ENCODE measurements around the gene GNG14.
"Not testable (repeated sequence)": the region's sequence is repeated elsewhere in the genome, so short reads cannot be mapped to it uniquely, and the experiment has no call there.

The GNG14 gene

GRCh38 chr19:12667731-12668302 lies 20.0 kb upstream of the GNG14 start:
- no peak for DNase-seq

GRCh38 chr19:12668346-12668745 lies 19.5 kb upstream of the GNG14 start:
- DNase-seq = no peak

GRCh38 chr19:12668932-12669269 lies 18.9 kb upstream of the GNG14 start:
- no peak for DNase-seq

GRCh38 chr19:12669270-12670158 lies 18.3 kb upstream of the GNG14 start:
- DNase-seq = peak; percentile 95

- DNase-seq = no peak
Measured at GRCh38 chr19:12670159-12670928, 17.5 kb upstream of the GNG14 start.

- no peak for DNase-seq
Measured at GRCh38 chr19:12672744-12673143, 15.1 kb upstream of the GNG14 start.

GRCh38 chr19:12675399-12675798 lies 12.4 kb upstream of the GNG14 start:
- DNase-seq = no peak

- DNase-seq = no peak
Measured at GRCh38 chr19:12675940-12676339, 11.9 kb upstream of the GNG14 start.

GRCh38 chr19:12676384-12676792 lies 11.4 kb upstream of the GNG14 start:
- DNase-seq = peak; percentile 65

GRCh38 chr19:12676928-12677327 lies 10.9 kb upstream of the GNG14 start:
- no peak for DNase-seq

- DNase-seq = not testable (repeated sequence)
Measured at GRCh38 chr19:12678039-12678438, 9.8 kb upstream of the GNG14 start.

- DNase-seq = no peak
Measured at GRCh38 chr19:12680034-12680433, 7.8 kb upstream of the GNG14 start.

GRCh38 chr19:12681074-12681987 lies 6.5 kb upstream of the GNG14 start, which contains the start of gene DHPS:
TSS of gene DHPS (minus strand) at chr19:12681880. CDS start at chr19:12681766, 114 bp downstream.
- peak; percentile 92 for DNase-seq

GRCh38 chr19:12685831-12686230 lies 2.0 kb upstream of the GNG14 start:
- no peak for DNase-seq

GRCh38 chr19:12689012-12689411 lies 1.2 kb downstream of the GNG14 start:
- no peak for DNase-seq

- no peak for DNase-seq
Measured at GRCh38 chr19:12689581-12690216, 1.9 kb downstream of the GNG14 start.

GRCh38 chr19:12692960-12693359 lies 5.2 kb downstream of the GNG14 start:
- DNase-seq = no peak

- no peak for DNase-seq
Measured at GRCh38 chr19:12694641-12695040, 6.8 kb downstream of the GNG14 start.

- DNase-seq = no peak
Measured at GRCh38 chr19:12695096-12695495, 7.3 kb downstream of the GNG14 start.

GRCh38 chr19:12695514-12695913 lies 7.7 kb downstream of the GNG14 start:
- DNase-seq = no peak

- no peak for DNase-seq
Measured at GRCh38 chr19:12695997-12696365, 8.2 kb downstream of the GNG14 start.
